ENCODE measurements around the gene CDK14. TPM values are rescaled to one million over a fixed set of nuclear protein-coding genes. Genes with fewer than 3 reads are reported as not detected.

CDK14 gene
- total RNA-seq, 2 experiments from 2014 or later = 0.05 to 0.27 TPM

DNA sequence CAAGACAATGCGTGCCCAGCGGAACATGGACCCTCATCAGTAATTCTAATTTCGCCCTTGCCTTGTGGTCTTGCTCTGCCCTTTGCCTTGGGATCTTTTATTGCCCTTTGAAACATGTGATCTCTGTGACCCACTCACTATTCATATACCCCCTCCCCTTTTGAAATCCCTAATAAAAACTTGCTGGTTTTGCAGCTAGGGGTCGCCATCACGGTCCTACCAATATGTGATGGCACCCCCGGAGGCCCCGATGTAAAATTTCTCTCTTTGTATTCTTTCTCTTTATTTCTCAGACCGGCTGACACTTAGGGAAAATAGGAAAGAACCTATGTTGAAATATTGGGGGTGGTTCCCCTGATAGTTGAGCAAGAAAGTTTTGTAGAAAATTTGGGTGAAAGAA, 242.7 kb downstream of the CDK14 start:
- POLR2A ChIA-PET = no interaction called here
- no peaks in the 10 kb centered on the region for H3K36me3 Mint-ChIP-seq (ENCODE audit: low read depth)
- ATAC-seq (no peak), DNase-seq (no peak)
- no peaks in the 10 kb centered on the region for H3K27me3 Mint-ChIP-seq
- intact Hi-C loops (cut with micrococcal nuclease) = no loop called here
- peaks cover 15% of the 10 kb centered on the region for H3K9me3 Mint-ChIP-seq
- H3K27ac Mint-ChIP-seq = no peak overlapping the region
- TF ChIP-seq, protein P1, sequence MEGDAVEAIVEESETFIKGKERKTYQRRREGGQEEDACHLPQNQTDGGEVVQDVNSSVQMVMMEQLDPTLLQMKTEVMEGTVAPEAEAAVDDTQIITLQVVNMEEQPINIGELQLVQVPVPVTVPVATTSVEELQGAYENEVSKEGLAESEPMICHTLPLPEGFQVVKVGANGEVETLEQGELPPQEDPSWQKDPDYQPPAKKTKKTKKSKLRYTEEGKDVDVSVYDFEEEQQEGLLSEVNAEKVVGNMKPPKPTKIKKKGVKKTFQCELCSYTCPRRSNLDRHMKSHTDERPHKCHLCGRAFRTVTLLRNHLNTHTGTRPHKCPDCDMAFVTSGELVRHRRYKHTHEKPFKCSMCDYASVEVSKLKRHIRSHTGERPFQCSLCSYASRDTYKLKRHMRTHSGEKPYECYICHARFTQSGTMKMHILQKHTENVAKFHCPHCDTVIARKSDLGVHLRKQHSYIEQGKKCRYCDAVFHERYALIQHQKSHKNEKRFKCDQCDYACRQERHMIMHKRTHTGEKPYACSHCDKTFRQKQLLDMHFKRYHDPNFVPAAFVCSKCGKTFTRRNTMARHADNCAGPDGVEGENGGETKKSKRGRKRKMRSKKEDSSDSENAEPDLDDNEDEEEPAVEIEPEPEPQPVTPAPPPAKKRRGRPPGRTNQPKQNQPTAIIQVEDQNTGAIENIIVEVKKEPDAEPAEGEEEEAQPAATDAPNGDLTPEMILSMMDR (IDR thresholded peaks at IDR 0.05) = no peak
- no peaks in the 10 kb centered on the region for H3K4me1 Mint-ChIP-seq (ENCODE audit: low read depth)
- no peak overlapping the region for H3K4me3 Mint-ChIP-seq
- CTCF ChIA-PET = no interaction called here

DNA sequence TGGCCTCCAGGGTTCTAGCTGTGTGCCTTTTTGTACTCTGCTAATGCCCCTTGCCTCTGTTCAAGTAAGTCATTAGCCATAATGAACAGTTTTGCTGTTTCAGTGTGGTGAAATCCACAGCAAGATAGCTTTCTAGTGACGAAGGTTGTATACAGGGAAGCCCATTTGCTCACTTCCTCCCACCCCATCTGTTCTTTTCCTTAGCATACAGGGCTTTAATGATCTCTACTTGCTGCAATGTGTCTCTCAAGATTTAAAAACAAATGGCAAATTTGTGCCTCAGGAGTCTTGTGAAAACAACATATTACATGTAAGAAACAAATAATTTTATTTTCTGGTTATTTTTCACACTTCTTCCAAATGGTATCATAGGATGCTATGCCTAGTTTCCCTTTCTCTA, 243.2 kb downstream of the CDK14 start:
- no peaks in the 10 kb centered on the region for H3K4me1 Mint-ChIP-seq (ENCODE audit: low read depth)
- ChIA-PET POLR2A (no interaction called here), CTCF (no interaction called here)
- no peaks in the 10 kb centered on the region for H3K27me3 Mint-ChIP-seq
- H3K4me3 Mint-ChIP-seq = no peak overlapping the region
- intact Hi-C loops (cut with micrococcal nuclease) = no loop called here
- TF ChIP-seq, protein P1 (IDR thresholded peaks at IDR 0.05) = no peak
- H3K36me3 Mint-ChIP-seq (ENCODE audit: low read depth) = no peaks in the 10 kb centered on the region
- DNase-seq (no peak), ATAC-seq (no peak)
- H3K9me3 Mint-ChIP-seq = peaks cover 15% of the 10 kb centered on the region
- no peak overlapping the region for H3K27ac Mint-ChIP-seq

DNA sequence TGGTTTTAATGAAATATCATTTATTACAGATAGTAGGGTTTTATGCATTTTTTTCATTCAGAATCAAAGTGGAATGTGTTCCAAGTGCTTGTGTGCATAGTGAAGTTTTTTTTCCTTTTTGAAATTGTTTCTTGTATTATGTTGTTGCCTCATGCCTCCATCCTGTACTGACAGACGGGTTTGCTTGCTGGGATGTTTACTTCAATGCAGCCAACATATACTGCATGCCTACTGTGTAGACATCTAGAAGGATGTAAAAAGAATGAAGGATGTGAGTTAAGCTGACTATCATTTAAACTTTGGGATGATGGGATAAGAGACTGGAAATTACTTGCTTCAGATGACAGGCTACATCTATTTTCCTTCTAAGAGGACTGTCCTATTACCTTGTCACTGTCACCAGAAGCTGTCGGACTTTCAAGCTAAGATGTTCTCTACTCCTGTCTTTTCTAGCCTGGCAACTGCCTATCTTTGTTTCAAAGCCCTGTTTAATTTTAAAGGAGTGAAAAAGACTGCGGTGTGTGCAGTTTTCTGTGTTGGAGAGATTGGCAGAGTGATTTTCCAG, 243.7 kb downstream of the CDK14 start:
- DNase-seq = no peak
- Mint-ChIP-seq H3K27ac (no peak overlapping the region), H3K4me1 (ENCODE audit: low read depth) (no peaks in the 10 kb centered on the region), H3K9me3 (peaks cover 15% of the 10 kb centered on the region), H3K36me3 (ENCODE audit: low read depth) (no peaks in the 10 kb centered on the region), H3K4me3 (no peak overlapping the region), H3K27me3 (no peaks in the 10 kb centered on the region)
- TF ChIP-seq, protein P1 (IDR thresholded peaks at IDR 0.05) = no peak
- ChIA-PET POLR2A (no interaction called here), CTCF (no interaction called here)
- intact Hi-C loops (cut with micrococcal nuclease) = no loop called here
- no peak for ATAC-seq

DNA sequence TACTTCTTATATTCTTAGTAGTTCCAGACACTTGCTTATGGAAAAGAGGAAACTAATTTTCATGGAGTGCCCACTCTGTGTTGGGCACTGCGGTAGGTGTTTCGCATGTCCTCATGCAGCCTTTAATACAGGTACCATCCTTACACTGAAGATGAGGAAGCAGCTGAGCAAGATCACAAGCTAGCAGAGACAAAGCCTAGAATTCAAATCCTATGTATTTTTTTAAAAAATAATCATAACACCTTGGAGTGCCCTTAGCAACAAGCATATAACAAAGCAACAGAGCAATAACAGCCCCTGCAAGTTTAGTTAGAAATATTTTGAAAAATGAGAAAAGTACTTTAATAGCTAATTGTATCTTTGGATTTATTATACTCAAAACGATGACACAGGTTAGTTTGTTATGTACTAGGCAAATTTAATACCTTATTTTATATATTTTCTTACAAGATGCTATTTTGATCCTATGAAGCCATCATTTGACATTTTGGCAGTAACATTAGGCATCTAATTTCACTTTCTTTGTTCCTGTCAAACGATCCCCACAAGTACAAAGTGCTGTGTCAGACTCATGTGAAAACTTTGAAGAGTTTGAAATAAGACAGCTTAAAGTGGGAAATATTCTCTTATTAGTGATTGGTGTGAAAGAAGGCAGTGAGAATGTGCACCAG, 245.8 kb downstream of the CDK14 start:
- no peak overlapping the region for H3K4me3 Mint-ChIP-seq
- ChIA-PET CTCF (no interaction called here), POLR2A (no interaction called here)
- TF ChIP-seq, protein P1 (IDR thresholded peaks at IDR 0.05) = no peak
- H3K9me3 Mint-ChIP-seq = peaks cover 15% of the 10 kb centered on the region
- no peaks in the 10 kb centered on the region for H3K36me3 Mint-ChIP-seq (ENCODE audit: low read depth)
- ATAC-seq (no peak), DNase-seq (no peak)
- H3K4me1 Mint-ChIP-seq (ENCODE audit: low read depth) = no peaks in the 10 kb centered on the region
- H3K27me3 Mint-ChIP-seq = no peaks in the 10 kb centered on the region
- intact Hi-C loops (cut with micrococcal nuclease) = loop anchor here (2.0 kb wide), 1 partner anchor 21 kb away; no protein-coding TSS in a partner anchor
- no peak overlapping the region for H3K27ac Mint-ChIP-seq

DNA sequence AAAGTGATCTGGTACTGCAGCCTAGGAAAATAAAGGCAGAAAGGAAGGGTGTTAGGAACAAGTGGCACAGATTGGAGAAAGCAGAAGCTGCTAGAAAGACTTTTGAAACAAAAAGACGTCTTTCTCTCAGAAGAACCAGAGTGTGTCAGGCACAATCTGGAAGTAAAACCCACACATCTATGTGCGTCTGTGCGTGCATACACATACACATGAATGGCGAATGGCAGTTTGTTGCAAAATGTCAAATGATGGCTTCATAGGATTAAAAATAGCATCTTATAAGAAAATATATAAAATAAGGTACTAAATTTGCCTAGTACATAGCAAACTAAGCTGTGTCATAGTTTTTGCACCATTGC, 246.3 kb downstream of the CDK14 start:
- Mint-ChIP-seq H3K27me3 (no peaks in the 10 kb centered on the region), H3K4me3 (no peak overlapping the region), H3K27ac (no peak overlapping the region), H3K36me3 (ENCODE audit: low read depth) (no peaks in the 10 kb centered on the region), H3K4me1 (ENCODE audit: low read depth) (no peaks in the 10 kb centered on the region), H3K9me3 (peaks cover 15% of the 10 kb centered on the region)
- ATAC-seq (no peak), DNase-seq (no peak)
- CTCF ChIA-PET = no interaction called here
- POLR2A ChIA-PET = no interaction called here
- TF ChIP-seq, protein P1 (IDR thresholded peaks at IDR 0.05) = no peak
- intact Hi-C loops (cut with micrococcal nuclease) = loop anchor here (2.0 kb wide), 1 partner anchor 20 kb away; no protein-coding TSS in a partner anchor
